LNCaP clone FGC (cell line): ENCODE results near the gene PARP11.

Experiments used
- DNase-seq: peaks from one replicate; pipeline ENCODE4 v3.0.0-alpha.2; 2011; ENCODE audit warnings: low read depth
- H3K4me3 ChIP-seq: 2 replicates; pipeline ENCODE4 v1.5.1; 2011; ENCODE audit warnings: mild to moderate bottlenecking, low read depth, low read length, control low read depth
- CTCF ChIP-seq: IDR thresholded peaks from 2 replicates; pipeline ENCODE4 v1.5.1; 2012; ENCODE audit warnings: mild to moderate bottlenecking; ENCODE audit not compliant: control insufficient read depth, insufficient read depth; ENCODE audit errors: extremely low read depth

PARP11 gene

GRCh38 chr12:3884671-3885070 lies 11.5 kb upstream of the PARP11 start:
- TF ChIP-seq CTCF = no peak
- no peak for DNase-seq
- no peak overlapping the region for H3K4me3 ChIP-seq

- no peak overlapping the region for H3K4me3 ChIP-seq
- peak; percentile 50 for TF ChIP-seq CTCF
- no peak for DNase-seq
Measured at GRCh38 chr12:3882896-3883564, 9.8 kb upstream of the PARP11 start.

- H3K4me3 ChIP-seq = no peak overlapping the region
- DNase-seq = no peak
- no peak for TF ChIP-seq CTCF
Measured at GRCh38 chr12:3882406-3882805, 9.2 kb upstream of the PARP11 start.

- DNase-seq = no peak
- H3K4me3 ChIP-seq = no peak overlapping the region
- TF ChIP-seq CTCF = no peak
Measured at GRCh38 chr12:3881281-3881950, 8.2 kb upstream of the PARP11 start.

- no peak overlapping the region for H3K4me3 ChIP-seq
- no peak for TF ChIP-seq CTCF
- DNase-seq = no peak
Measured at GRCh38 chr12:3879846-3880245, 6.6 kb upstream of the PARP11 start.

- H3K4me3 ChIP-seq = no peak overlapping the region
- TF ChIP-seq CTCF = no peak
- DNase-seq = no peak
Measured at GRCh38 chr12:3871356-3871755, 1.8 kb downstream of the PARP11 start.

- no peak overlapping the region for H3K4me3 ChIP-seq
- no peak for DNase-seq
Measured at GRCh38 chr12:3869865-3870264, 3.3 kb downstream of the PARP11 start.

More at GRCh38 chr12:3869865-3870264, 3.3 kb downstream of the PARP11 start:
- no peak for TF ChIP-seq CTCF
